Breast epithelium (tissue), 4 donors: ENCODE data around the gene GPR87. TPM values are rescaled to one million over a fixed set of nuclear protein-coding genes. Genes with fewer than 3 reads are reported as not detected.

Source experiments
- DNase-seq, 2 donors: peaks; one replicate each; pipeline ENCODE4 v3.0.0-alpha.2; 2019; ENCODE audit warnings: low spot score in 2 of 2
- H3K27ac ChIP-seq, 2 donors: fragments of 200-600 bp; sonication (generic) in 1 of 2; one replicate each; pipeline ENCODE4 v1.5.1; 2016 to 2019; ENCODE audit warnings: mild to moderate bottlenecking in 1 of 2
- H3K27me3 ChIP-seq, 2 donors: fragments of 200-600 bp; sonication (generic) in 1 of 2; one replicate each; pipeline versions ENCODE4 v1.5.1 to v1.6.0; 2017 to 2019; ENCODE audit warnings: control low read depth in 1 of 2, mild to moderate bottlenecking in 1 of 2
- H3K36me3 ChIP-seq: fragments of 200-600 bp; one replicate; pipeline ENCODE4 v1.5.1; 2019
- H3K4me1 ChIP-seq, 2 donors: fragments of 200-600 bp; sonication (generic); one replicate each; pipeline ENCODE4 v1.5.1; 2016 to 2019; ENCODE audit warnings: control low read depth in 1 of 2
- H3K4me3 ChIP-seq, 3 donors: fragments of 200-600 bp; sonication (generic); 1 replicate in 2 of 3; 2 replicates in 1 of 3; pipeline ENCODE4 v1.5.1; 2016 to 2019; ENCODE audit warnings: mild to moderate bottlenecking in 3 of 3, moderate library complexity in 2 of 3
- H3K9me3 ChIP-seq, 2 donors: fragments of 200-600 bp; sonication (generic) in 1 of 2; one replicate each; pipeline ENCODE4 v1.5.1; 2016 to 2019; ENCODE audit warnings: control low read depth in 1 of 2
- CTCF ChIP-seq, 3 donors: fragments of 450-650 bp; IDR thresholded peaks; one replicate each; pipeline ENCODE4 v1.5.1; 2016 to 2017; ENCODE audit warnings: antibody characterized with exemption in 3 of 3, mild to moderate bottlenecking in 3 of 3, moderate library complexity in 3 of 3
- POLR2A ChIP-seq: fragments of 450-650 bp; IDR thresholded peaks from one replicate; pipeline ENCODE4 v1.6.1; 2016; ENCODE audit warnings: antibody characterized with exemption, mild to moderate bottlenecking, moderate library complexity
- POLR2AphosphoS5 ChIP-seq, 3 donors: sonication (generic); formaldehyde crosslinking; IDR thresholded peaks; one replicate each; pipeline ENCODE4 v1.6.1; 2017; ENCODE audit warnings: antibody characterized with exemption in 3 of 3
- intact Hi-C: fragments of 100-400 bp; cut with DNase I; formaldehyde crosslinking; loops from one replicate; pipeline ENCODE4 v1.15.1; 2023; ENCODE audit warnings: low total_unique reads
- total RNA-seq, 3 donors: library from RNA; depleted of rRNA; stranded (reverse); fragments of >200 nt; gene quantifications; one replicate each; pipeline ENCODE4 v1.1.0, GENCODE V29; 2016

GPR87 gene
- total RNA-seq, 3 donors from 2014 or later: 2.6 to 3.4 TPM; not detected in 1

- DNase-seq: no peak
- H3K9me3 ChIP-seq: no peaks in the 10 kb centered on the region
- intact Hi-C loops: no loop called here
- H3K4me1 ChIP-seq: peaks cover 0 to 2% of the 10 kb centered on the region in 2 donors
- no peak overlapping the region for H3K4me3 ChIP-seq
- no peaks in the 10 kb centered on the region for H3K36me3 ChIP-seq
- no peaks in the 10 kb centered on the region for H3K27me3 ChIP-seq
- TF ChIP-seq CTCF (IDR thresholded peaks at IDR 0.05): no peak
- TF ChIP-seq POLR2A: no peak
- no peak for TF ChIP-seq POLR2AphosphoS5 (IDR thresholded peaks at IDR 0.05)
- no peak overlapping the region for H3K27ac ChIP-seq
Observed at GRCh38 chr3:151300539-151300938, 16.1 kb downstream of the GPR87 start.

GRCh38 chr3:151299006-151299405 is 17.6 kb downstream of the GPR87 start:
- Histone ChIP-seq H3K27ac (no peak overlapping the region), H3K9me3 (no peaks in the 10 kb centered on the region), H3K4me3 (no peak overlapping the region), H3K36me3 (no peaks in the 10 kb centered on the region), H3K27me3 (no peaks in the 10 kb centered on the region), H3K4me1 (no peaks in the 10 kb centered on the region)
- no peak for TF ChIP-seq CTCF (IDR thresholded peaks at IDR 0.05)
- no peak for TF ChIP-seq POLR2A
- TF ChIP-seq POLR2AphosphoS5 (IDR thresholded peaks at IDR 0.05): no peak
- intact Hi-C loops: no loop called here
- no peak for DNase-seq

GRCh38 chr3:151297429-151297828 is 19.2 kb downstream of the GPR87 start:
- Histone ChIP-seq H3K4me1 (no peaks in the 10 kb centered on the region), H3K9me3 (no peaks in the 10 kb centered on the region), H3K27me3 (no peaks in the 10 kb centered on the region), H3K27ac (no peak overlapping the region), H3K36me3 (no peaks in the 10 kb centered on the region), H3K4me3 (no peak overlapping the region)
- intact Hi-C loops: no loop called here
- TF ChIP-seq POLR2AphosphoS5 (IDR thresholded peaks at IDR 0.05) (no peak), CTCF (IDR thresholded peaks at IDR 0.05) (no peak), POLR2A (no peak)
- DNase-seq: no peak

GRCh38 chr3:151296226-151296625 is 20.4 kb downstream of the GPR87 start:
- no peaks in the 10 kb centered on the region for H3K9me3 ChIP-seq
- no peaks in the 10 kb centered on the region for H3K36me3 ChIP-seq
- H3K4me1 ChIP-seq: no peaks in the 10 kb centered on the region
- no peak overlapping the region for H3K27ac ChIP-seq
- intact Hi-C loops: no loop called here
- TF ChIP-seq POLR2AphosphoS5 (IDR thresholded peaks at IDR 0.05): no peak
- no peak for TF ChIP-seq CTCF (IDR thresholded peaks at IDR 0.05)
- no peak for TF ChIP-seq POLR2A
- no peaks in the 10 kb centered on the region for H3K27me3 ChIP-seq
- no peak for DNase-seq
- H3K4me3 ChIP-seq: no peak overlapping the region

GRCh38 chr3:151293127-151293526 is 23.5 kb downstream of the GPR87 start:
- DNase-seq: no peak
- Histone ChIP-seq H3K4me3 (no peak overlapping the region), H3K9me3 (no peaks in the 10 kb centered on the region), H3K27ac (no peak overlapping the region), H3K36me3 (no peaks in the 10 kb centered on the region), H3K4me1 (no peaks in the 10 kb centered on the region), H3K27me3 (no peaks in the 10 kb centered on the region)
- intact Hi-C loops: no loop called here
- TF ChIP-seq POLR2AphosphoS5 (IDR thresholded peaks at IDR 0.05): no peak
- TF ChIP-seq CTCF (IDR thresholded peaks at IDR 0.05): no peak
- no peak for TF ChIP-seq POLR2A
